Gastrocnemius medialis (tissue), 4 donors: Measurements from ENCODE around the gene TYW1.
"Not testable (repeated sequence)": the region's sequence is repeated elsewhere in the genome, so short reads cannot be mapped to it uniquely, and the experiment has no call there.

Experiments
- POLR2A ChIP-seq, 2 donors: fragments of 450-650 bp; IDR thresholded peaks; one replicate each; pipeline ENCODE4 v1.6.1; 2017; ENCODE audit warnings: antibody characterized with exemption in 2 of 2, mild to moderate bottlenecking in 2 of 2, moderate library complexity in 2 of 2
- TF ChIP-seq, protein P1 (sequence below), 5 experiments: fragments of 450-650 bp in 3 of 5; fragments of 200-600 bp in 2 of 5; sonication (generic) in 2 of 5; IDR thresholded peaks in 4 of 5; conservative IDR thresholded peaks in 1 of 5; 1 replicate in 4 of 5; 2 replicates in 1 of 5; pipeline ENCODE4 v1.5.1; 2016 to 2019; ENCODE audit warnings: antibody characterized with exemption in 5 of 5, mild to moderate bottlenecking in 3 of 5, moderate library complexity in 3 of 5

DNA sequence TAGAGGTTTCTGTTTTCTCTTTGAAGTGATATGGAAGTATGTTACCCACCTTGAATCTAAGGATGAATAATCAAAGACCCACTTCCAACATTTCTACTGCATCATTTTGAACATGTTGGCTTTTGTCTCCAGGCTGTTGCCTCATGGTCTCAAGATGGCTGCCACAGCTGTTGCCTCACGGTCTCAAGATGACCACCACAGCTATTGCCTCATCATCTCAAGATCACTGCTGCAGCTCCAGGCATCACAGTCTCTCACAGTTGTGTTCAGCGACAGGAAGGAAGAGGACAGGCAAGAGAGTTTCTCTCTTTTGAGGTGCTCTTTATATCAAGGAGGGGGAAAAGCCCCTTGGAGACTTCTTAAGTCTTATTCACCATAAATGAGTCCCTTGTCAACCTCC, 267.4 kb downstream of the TYW1 start:
- TF ChIP-seq, protein P1, sequence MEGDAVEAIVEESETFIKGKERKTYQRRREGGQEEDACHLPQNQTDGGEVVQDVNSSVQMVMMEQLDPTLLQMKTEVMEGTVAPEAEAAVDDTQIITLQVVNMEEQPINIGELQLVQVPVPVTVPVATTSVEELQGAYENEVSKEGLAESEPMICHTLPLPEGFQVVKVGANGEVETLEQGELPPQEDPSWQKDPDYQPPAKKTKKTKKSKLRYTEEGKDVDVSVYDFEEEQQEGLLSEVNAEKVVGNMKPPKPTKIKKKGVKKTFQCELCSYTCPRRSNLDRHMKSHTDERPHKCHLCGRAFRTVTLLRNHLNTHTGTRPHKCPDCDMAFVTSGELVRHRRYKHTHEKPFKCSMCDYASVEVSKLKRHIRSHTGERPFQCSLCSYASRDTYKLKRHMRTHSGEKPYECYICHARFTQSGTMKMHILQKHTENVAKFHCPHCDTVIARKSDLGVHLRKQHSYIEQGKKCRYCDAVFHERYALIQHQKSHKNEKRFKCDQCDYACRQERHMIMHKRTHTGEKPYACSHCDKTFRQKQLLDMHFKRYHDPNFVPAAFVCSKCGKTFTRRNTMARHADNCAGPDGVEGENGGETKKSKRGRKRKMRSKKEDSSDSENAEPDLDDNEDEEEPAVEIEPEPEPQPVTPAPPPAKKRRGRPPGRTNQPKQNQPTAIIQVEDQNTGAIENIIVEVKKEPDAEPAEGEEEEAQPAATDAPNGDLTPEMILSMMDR (IDR thresholded peaks at IDR 0.05 in 4 of 5, conservative IDR thresholded peaks at IDR 0.05 in 1 of 5): not testable (repeated sequence)
- not testable (repeated sequence) for TF ChIP-seq POLR2A (IDR thresholded peaks at IDR 0.05)
